Psoas muscle (tissue), 8 donors: ENCODE results near the gene PHF5A. TPM values are rescaled to one million over a fixed set of nuclear protein-coding genes. Genes with fewer than 3 reads are reported as not detected.

Experiments
- ATAC-seq, 4 donors: fragments of 200-7000 bp; cut with Tn5 transposase; one replicate each; pipeline ENCODE4 v1.9.1; 2020; ENCODE audit warnings: moderate library complexity in 3 of 4, mild to moderate bottlenecking in 2 of 4
- DNase-seq, 2 donors: peaks; one replicate each; pipeline ENCODE4 v3.0.0-alpha.2; 2020
- H3K27ac ChIP-seq: fragments of 200-600 bp; one replicate; pipeline ENCODE4 v1.8.0; 2022
- H3K27me3 ChIP-seq, 3 donors: fragments of 200-600 bp in 1 of 3; one replicate each; pipeline versions ENCODE4 v1.6.1 to v1.8.0; 2013 to 2022; ENCODE audit warnings: low read length in 2 of 3, mild to moderate bottlenecking in 2 of 3, moderate library complexity in 1 of 3; ENCODE audit not compliant: insufficient read depth in 3 of 3
- H3K36me3 ChIP-seq, 2 donors: fragments of 200-600 bp in 1 of 2; one replicate each; pipeline versions ENCODE4 v1.6.1 to v1.8.0; 2013 to 2022; ENCODE audit warnings: low read depth in 1 of 2, mild to moderate bottlenecking in 1 of 2, moderate library complexity in 1 of 2; ENCODE audit not compliant: insufficient read depth in 1 of 2
- H3K4me1 ChIP-seq: fragments of 200-600 bp; one replicate; pipeline ENCODE4 v1.8.0; 2022
- H3K4me3 ChIP-seq: fragments of 200-600 bp; one replicate; pipeline ENCODE4 v1.8.0; 2022; ENCODE audit warnings: mild to moderate bottlenecking
- H3K9me3 ChIP-seq: fragments of 200-600 bp; one replicate; pipeline ENCODE4 v1.8.0; 2022
- CTCF ChIP-seq: fragments of 200-600 bp; IDR thresholded peaks from one replicate; pipeline ENCODE4 v1.8.0; 2022; ENCODE audit warnings: antibody characterized with exemption
- WGBS, 3 donors: extraction: QIAGEN DNeasy Blood & Tissue Kit; methylation state at CpG; one replicate each; pipeline versions ENCODE4 v1.1.6 to v1.1.7; 2013; 5-methylcytosine and 5-hydroxymethylcytosine counted together
- intact Hi-C, 2 donors: fragments of 100-400 bp; cut with DNase I; formaldehyde crosslinking; loops; one replicate each; pipeline versions ENCODE4 v1.11.0 to v1.14.2; 2022
- polyA plus RNA-seq, 3 donors: library from polyadenylated mRNA; stranded (reverse); fragments of 200-250 nt; gene quantifications; one replicate each; pipeline ENCODE4 v1.2.3, GENCODE V29; 2013
- total RNA-seq, 4 donors: library from RNA; stranded (reverse); fragmentation: NEBNext Ultra II Directional in 2 of 4; extraction: Animal tissue kit (Norgen Biotek cat#: 25700) in 2 of 4; gene quantifications; one replicate each; pipeline versions ENCODE4 v1.2.1 to v1.2.4, GENCODE V29; 2021 to 2023
- donor health status: healthy with polysubstance abuse.
- donor health status: DM: no; HTN: no; CAD: no; lungs with moderate emphysema.
- donor health status: Bipolar disorder and iron deficiency.
- donor health status: healthy.
- donor health status: DM: yes; HTN: yes; CAD: no.
- donor health status: DM: no; HTN: no; CAD: no.
- donor health status: DM: no; HTN: no; CAD: no.
- donor health status: DM: yes; HTN: yes; CAD: no.

PHF5A gene
- total and polyA plus RNA-seq, 7 donors: 19.9 to 79.2 (median 34.3) TPM

GRCh38 chr22:41480397-41480735, 11.9 kb upstream of the PHF5A start:
- peak in 3 of 4 donors; percentile 27 to 48 (median 37) for ATAC-seq
- H3K4me3 ChIP-seq: peak overlapping the region; percentile 11
- H3K4me1 ChIP-seq: peaks cover 80% of the 10 kb centered on the region
- no peak for TF ChIP-seq CTCF
- no peaks in the 10 kb centered on the region for H3K9me3 ChIP-seq
- 37 to 49% (median 39%) methylated on average over 7 of the region's 7 CpGs for WGBS, 3 donors
- H3K27me3 ChIP-seq: no peaks in the 10 kb centered on the region
- H3K27ac ChIP-seq: peak overlapping the region; percentile 89
- intact Hi-C loops: no loop called here
- no peak for DNase-seq
- H3K36me3 ChIP-seq: peaks cover 0 to 10% of the 10 kb centered on the region in 2 donors

- no peaks in the 10 kb centered on the region for H3K27me3 ChIP-seq
- intact Hi-C loops: no loop called here
These were observed 11.3 kb upstream of the PHF5A start for GRCh38 chr22:41479671-41480396.

GRCh38 chr22:41478891-41479521, 10.5 kb upstream of the PHF5A start:
- Histone ChIP-seq H3K4me3 (peak overlapping the region; percentile 3), H3K9me3 (no peaks in the 10 kb centered on the region), H3K36me3 (peaks cover 0 to 10% of the 10 kb centered on the region in 2 donors), H3K27me3 (no peaks in the 10 kb centered on the region), H3K4me1 (peaks cover 71% of the 10 kb centered on the region), H3K27ac (peak overlapping the region; percentile 89)
- TF ChIP-seq CTCF: no peak
- intact Hi-C loops: no loop called here
- ATAC-seq (peak; percentile 79 to 87 (median 82)), DNase-seq (peak; percentile 79 to 90)
- WGBS, 3 donors: 37 to 54% (median 40%) methylated on average over 7 of the region's 7 CpGs

More at GRCh38 chr22:41479671-41480396, 11.3 kb upstream of the PHF5A start:
- ATAC-seq (peak in 2 of 4 donors; percentile 8 to 20), DNase-seq (no peak)
- WGBS, 3 donors: 60 to 67% (median 64%) methylated on average over 6 of the region's 6 CpGs
- Histone ChIP-seq H3K36me3 (peaks cover 0 to 10% of the 10 kb centered on the region in 2 donors), H3K4me1 (peaks cover 76% of the 10 kb centered on the region), H3K27ac (peak overlapping the region; percentile 89), H3K9me3 (no peaks in the 10 kb centered on the region), H3K4me3 (peak overlapping the region; percentile 11)
- TF ChIP-seq CTCF: no peak

- ATAC-seq (no peak), DNase-seq (no peak)
- WGBS, 3 donors: 66 to 79% (median 66%) methylated on average over 2 of the region's 2 CpGs
- intact Hi-C loops: no loop called here
- H3K4me1 ChIP-seq: peaks cover 70% of the 10 kb centered on the region
- no peak overlapping the region for H3K4me3 ChIP-seq
- H3K9me3 ChIP-seq: no peaks in the 10 kb centered on the region
- no peaks in the 10 kb centered on the region for H3K27me3 ChIP-seq
- H3K36me3 ChIP-seq: peaks cover 0 to 10% of the 10 kb centered on the region in 2 donors
- H3K27ac ChIP-seq: peak overlapping the region; percentile 89
- no peak for TF ChIP-seq CTCF
These were observed 10.0 kb upstream of the PHF5A start for GRCh38 chr22:41478473-41478872.
